Measurements from ENCODE around the gene FEV. TPM values are rescaled to one million over a fixed set of nuclear protein-coding genes. Genes with fewer than 3 reads are reported as not detected.

Gene FEV
- total RNA-seq, 3 donors from 2014 or later (not counting 1 experiment from before 2014, with no cell fraction given): not detected

GRCh38 chr2:219022616-219023015, 37.6 kb upstream of the FEV start:
- no peak for DNase-seq
- no peak overlapping the region for H3K4me3 ChIP-seq (ENCODE audit: low read length)
- Mint-ChIP-seq H3K9me3 (no peaks in the 10 kb centered on the region), H3K4me3 (no peak overlapping the region), H3K27ac (no peak overlapping the region), H3K4me1 (no peaks in the 10 kb centered on the region), H3K27me3 (ENCODE audit: low read depth in 2 of 2) (no peaks in the 10 kb centered on the region), H3K36me3 (no peaks in the 10 kb centered on the region)
- H3K27ac ChIP-seq (ENCODE audit: low read length): no peak overlapping the region
- TF ChIP-seq CTCF (IDR thresholded peaks at IDR 0.05): no peak
- WGBS (ENCODE audit: insufficient coverage): 79% methylated on average over 5 of the region's 5 CpGs
- no peaks in the 10 kb centered on the region for H3K36me3 ChIP-seq (ENCODE audit: control insufficient read depth, insufficient read depth, low read length)
- ATAC-seq: no peak
- intact Hi-C loops (cut with micrococcal nuclease): no loop called here
- H3K4me1 ChIP-seq (ENCODE audit: control insufficient read depth, insufficient read depth, low read length): no peaks in the 10 kb centered on the region
- no peaks in the 10 kb centered on the region for H3K9me3 ChIP-seq (ENCODE audit: control insufficient read depth, insufficient read depth, low read length)
- no peaks in the 10 kb centered on the region for H3K27me3 ChIP-seq (ENCODE audit: control insufficient read depth, insufficient read depth, low read length)

GRCh38 chr2:219022041-219022440, 37.1 kb upstream of the FEV start:
- Mint-ChIP-seq H3K27ac (no peak overlapping the region), H3K4me1 (no peaks in the 10 kb centered on the region), H3K4me3 (no peak overlapping the region), H3K36me3 (no peaks in the 10 kb centered on the region), H3K9me3 (no peaks in the 10 kb centered on the region), H3K27me3 (ENCODE audit: low read depth in 2 of 2) (no peaks in the 10 kb centered on the region)
- no peaks in the 10 kb centered on the region for H3K27me3 ChIP-seq (ENCODE audit: control insufficient read depth, insufficient read depth, low read length)
- no peaks in the 10 kb centered on the region for H3K36me3 ChIP-seq (ENCODE audit: control insufficient read depth, insufficient read depth, low read length)
- H3K4me3 ChIP-seq (ENCODE audit: low read length): no peak overlapping the region
- H3K9me3 ChIP-seq (ENCODE audit: control insufficient read depth, insufficient read depth, low read length): no peaks in the 10 kb centered on the region
- H3K4me1 ChIP-seq (ENCODE audit: control insufficient read depth, insufficient read depth, low read length): no peaks in the 10 kb centered on the region
- WGBS (ENCODE audit: insufficient coverage): 88% methylated on average over 12 of the region's 12 CpGs
- TF ChIP-seq CTCF (IDR thresholded peaks at IDR 0.05): no peak
- DNase-seq: no peak
- intact Hi-C loops (cut with micrococcal nuclease): no loop called here
- H3K27ac ChIP-seq (ENCODE audit: low read length): no peak overlapping the region
- no peak for ATAC-seq

GRCh38 chr2:219021591-219021990, 36.6 kb upstream of the FEV start:
- H3K36me3 ChIP-seq (ENCODE audit: control insufficient read depth, insufficient read depth, low read length): no peaks in the 10 kb centered on the region
- TF ChIP-seq CTCF (IDR thresholded peaks at IDR 0.05): no peak
- 89% methylated on average over 9 of the region's 9 CpGs for WGBS (ENCODE audit: insufficient coverage)
- Mint-ChIP-seq H3K4me1 (no peaks in the 10 kb centered on the region), H3K36me3 (no peaks in the 10 kb centered on the region), H3K27me3 (ENCODE audit: low read depth in 2 of 2) (peaks cover 2 to 3% of the 10 kb centered on the region in 2 donors), H3K4me3 (no peak overlapping the region), H3K9me3 (no peaks in the 10 kb centered on the region), H3K27ac (no peak overlapping the region)
- no peaks in the 10 kb centered on the region for H3K27me3 ChIP-seq (ENCODE audit: control insufficient read depth, insufficient read depth, low read length)
- DNase-seq (no peak), ATAC-seq (no peak)
- H3K9me3 ChIP-seq (ENCODE audit: control insufficient read depth, insufficient read depth, low read length): no peaks in the 10 kb centered on the region
- no peak overlapping the region for H3K27ac ChIP-seq (ENCODE audit: low read length)
- intact Hi-C loops (cut with micrococcal nuclease): no loop called here
- no peak overlapping the region for H3K4me3 ChIP-seq (ENCODE audit: low read length)
- no peaks in the 10 kb centered on the region for H3K4me1 ChIP-seq (ENCODE audit: control insufficient read depth, insufficient read depth, low read length)

- Histone ChIP-seq H3K4me3 (ENCODE audit: low read length) (no peak overlapping the region), H3K27ac (ENCODE audit: low read length) (no peak overlapping the region), H3K27me3 (ENCODE audit: control insufficient read depth, insufficient read depth, low read length) (no peaks in the 10 kb centered on the region), H3K9me3 (ENCODE audit: control insufficient read depth, insufficient read depth, low read length) (no peaks in the 10 kb centered on the region), H3K36me3 (ENCODE audit: control insufficient read depth, insufficient read depth, low read length) (no peaks in the 10 kb centered on the region), H3K4me1 (ENCODE audit: control insufficient read depth, insufficient read depth, low read length) (no peaks in the 10 kb centered on the region)
- H3K27me3 Mint-ChIP-seq (ENCODE audit: low read depth in 2 of 2): peaks cover 4 to 5% of the 10 kb centered on the region in 2 donors
- no peak for TF ChIP-seq CTCF (IDR thresholded peaks at IDR 0.05)
- no peak overlapping the region for H3K27ac Mint-ChIP-seq
- H3K4me1 Mint-ChIP-seq: no peaks in the 10 kb centered on the region
- DNase-seq (no peak), ATAC-seq (no peak)
- WGBS (ENCODE audit: insufficient coverage): 86% methylated on average over 10 of the region's 11 CpGs
- no peak overlapping the region for H3K4me3 Mint-ChIP-seq
- H3K9me3 Mint-ChIP-seq: no peaks in the 10 kb centered on the region
- H3K36me3 Mint-ChIP-seq: no peaks in the 10 kb centered on the region
- intact Hi-C loops (cut with micrococcal nuclease): no loop called here
Observed at GRCh38 chr2:219020604-219021365, 35.8 kb upstream of the FEV start.

Data from natural killer cell (primary cell).